Measurements from ENCODE around the gene PLOD1. TPM values are rescaled to one million over a fixed set of nuclear protein-coding genes. Genes with fewer than 3 reads are reported as not detected.

The PLOD1 gene
- total and polyA plus RNA-seq, 2 of the 13 experiments (the other 11 are each of a cell fraction or from before 2014, with no cell fraction given), result 70.1 to 318 TPM

GRCh38 chr1:11907275-11908094, 27.0 kb upstream of the PLOD1 start (continued):
- no peak for TF ChIP-seq DNMT3B (CRISPR knock-in tag; conservative IDR thresholded peaks at IDR 0.05)
- TF ChIP-seq ZFAT (CRISPR knock-in tag; conservative IDR thresholded peaks at IDR 0.05), result no peak
- TF ChIP-seq NBN (conservative IDR thresholded peaks at IDR 0.05), result no peak
- peak; percentile 75 for TF ChIP-seq XRCC5 (optimal IDR thresholded peaks at IDR 0.05; ENCODE audit: low read length)
- peak; percentile 100; the same call in 1 of the 2 replicates for TF ChIP-seq SNAPC5 (CRISPR knock-in tag; IDR thresholded peaks at IDR 0.05; ENCODE audit: borderline replicate concordance)
- no peak for TF ChIP-seq ZNF121 (CRISPR knock-in tag; IDR thresholded peaks at IDR 0.05)
- TF ChIP-seq NRL (CRISPR knock-in tag; IDR thresholded peaks at IDR 0.05; ENCODE audit: borderline replicate concordance), result no peak
- no peak for TF ChIP-seq ZNF24 (IDR thresholded peaks at IDR 0.05)
- no peak for TF ChIP-seq CREB3 (CRISPR knock-in tag; IDR thresholded peaks at IDR 0.05)
- TF ChIP-seq USF2 (IDR thresholded peaks at IDR 0.05; ENCODE audit: low read depth, low read length), result no peak
- TF ChIP-seq USF2 (CRISPR knock-in tag; IDR thresholded peaks at IDR 0.05; ENCODE audit: borderline replicate concordance), result peak; percentile 92; the same call in 1 of the 2 replicates
- no peak for TF ChIP-seq ZFX (CRISPR knock-in tag; IDR thresholded peaks at IDR 0.05; ENCODE audit: low read depth)
- peak; percentile 93 for TF ChIP-seq ZNF143 (CRISPR knock-in tag; IDR thresholded peaks at IDR 0.05)
- TF ChIP-seq HMGA1 (CRISPR knock-in tag; conservative IDR thresholded peaks at IDR 0.05), result no peak
- TF ChIP-seq ZNF597 (CRISPR knock-in tag; IDR thresholded peaks at IDR 0.05), result no peak
- TF ChIP-seq CENPX (CRISPR knock-in tag; IDR thresholded peaks at IDR 0.05), result no peak
- TF ChIP-seq RNF2 (conservative IDR thresholded peaks at IDR 0.05; ENCODE audit: low read depth), result no peak
- TF ChIP-seq ZNF101 (CRISPR knock-in tag; IDR thresholded peaks at IDR 0.05; ENCODE audit: borderline replicate concordance, low read depth), result no peak
- TF ChIP-seq MIXL1 (CRISPR knock-in tag; IDR thresholded peaks at IDR 0.05), result no peak
- peak; percentile 68 for TF ChIP-seq STAG1 (CRISPR knock-in tag; IDR thresholded peaks at IDR 0.05)
- TF ChIP-seq ZNF782 (CRISPR knock-in tag; IDR thresholded peaks at IDR 0.05; ENCODE audit: borderline replicate concordance), result no peak
- peak; percentile 82 for TF ChIP-seq TBX3 (IDR thresholded peaks at IDR 0.05; ENCODE audit: borderline replicate concordance)
